Right lung (tissue), 10 donors: ENCODE data around the gene GPR160. TPM values are rescaled to one million over a fixed set of nuclear protein-coding genes. Genes with fewer than 3 reads are reported as not detected.

Experiments
- DNase-seq, 2 donors: peaks; one replicate each; pipeline ENCODE4 v3.0.0-alpha.2; 2013
- long read RNA-seq, 8 donors: transcript quantifications; one replicate each; lab custom pipeline, GENCODE V29; 2026
- polyA plus RNA-seq, 5 donors: library from polyadenylated mRNA; unstranded; fragments of 120-200 nt; gene quantifications; one replicate each; pipeline versions ENCODE4 v1.2.1 to v1.2.3, GENCODE V29; 2013; ENCODE audit warnings: inconsistent platforms in 1 of 5, low replicate concordance in 1 of 5; ENCODE audit not compliant: insufficient read length in 5 of 5, insufficient read depth in 1 of 5

The GPR160 gene, protein sequence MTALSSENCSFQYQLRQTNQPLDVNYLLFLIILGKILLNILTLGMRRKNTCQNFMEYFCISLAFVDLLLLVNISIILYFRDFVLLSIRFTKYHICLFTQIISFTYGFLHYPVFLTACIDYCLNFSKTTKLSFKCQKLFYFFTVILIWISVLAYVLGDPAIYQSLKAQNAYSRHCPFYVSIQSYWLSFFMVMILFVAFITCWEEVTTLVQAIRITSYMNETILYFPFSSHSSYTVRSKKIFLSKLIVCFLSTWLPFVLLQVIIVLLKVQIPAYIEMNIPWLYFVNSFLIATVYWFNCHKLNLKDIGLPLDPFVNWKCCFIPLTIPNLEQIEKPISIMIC
- 10 to 100 TPM in 4 of 5 donors, 1 to 10 TPM in 1; 8.6 to 15.0 (median 12.4) TPM for polyA plus RNA-seq
- long read RNA-seq, donor 1, transcript GPR160-201 (4 exons, 2,039 nt): major isoform, 5 of 6 reads
- long read RNA-seq, donor 1, partial matches to known transcripts: 0 of 6 reads
- long read RNA-seq, donor 1, other reads (novel, unspliced or antisense): 0 of 6 reads
- long read RNA-seq, donor 2, partial matches to known transcripts: 0 of 3 reads
- long read RNA-seq, donor 2, other reads (novel, unspliced or antisense): 0 of 3 reads
- long read RNA-seq, donor 3, partial matches to known transcripts: 0 of 1 reads
- long read RNA-seq, donor 3, other reads (novel, unspliced or antisense): 0 of 1 reads
- long read RNA-seq, donor 4, partial matches to known transcripts: 0 of 2 reads
- long read RNA-seq, donor 4, other reads (novel, unspliced or antisense): 0 of 2 reads
- long read RNA-seq, donor 5, transcript GPR160-201 (4 exons, 2,039 nt): major isoform, 6 of 6 reads
- long read RNA-seq, donor 5, partial matches to known transcripts: 0 of 6 reads
- long read RNA-seq, donor 5, other reads (novel, unspliced or antisense): 0 of 6 reads
- long read RNA-seq, donor 6, transcript GPR160-201 (4 exons, 2,039 nt): major isoform, 6 of 6 reads
- long read RNA-seq, donor 6, partial matches to known transcripts: 0 of 6 reads
- long read RNA-seq, donor 6, other reads (novel, unspliced or antisense): 0 of 6 reads
- long read RNA-seq, donor 7, partial matches to known transcripts: 0 of 2 reads
- long read RNA-seq, donor 7, other reads (novel, unspliced or antisense): 0 of 2 reads
- long read RNA-seq, donor 8, partial matches to known transcripts: 0 of 3 reads
- long read RNA-seq, donor 8, other reads (novel, unspliced or antisense): 0 of 3 reads

DNA sequence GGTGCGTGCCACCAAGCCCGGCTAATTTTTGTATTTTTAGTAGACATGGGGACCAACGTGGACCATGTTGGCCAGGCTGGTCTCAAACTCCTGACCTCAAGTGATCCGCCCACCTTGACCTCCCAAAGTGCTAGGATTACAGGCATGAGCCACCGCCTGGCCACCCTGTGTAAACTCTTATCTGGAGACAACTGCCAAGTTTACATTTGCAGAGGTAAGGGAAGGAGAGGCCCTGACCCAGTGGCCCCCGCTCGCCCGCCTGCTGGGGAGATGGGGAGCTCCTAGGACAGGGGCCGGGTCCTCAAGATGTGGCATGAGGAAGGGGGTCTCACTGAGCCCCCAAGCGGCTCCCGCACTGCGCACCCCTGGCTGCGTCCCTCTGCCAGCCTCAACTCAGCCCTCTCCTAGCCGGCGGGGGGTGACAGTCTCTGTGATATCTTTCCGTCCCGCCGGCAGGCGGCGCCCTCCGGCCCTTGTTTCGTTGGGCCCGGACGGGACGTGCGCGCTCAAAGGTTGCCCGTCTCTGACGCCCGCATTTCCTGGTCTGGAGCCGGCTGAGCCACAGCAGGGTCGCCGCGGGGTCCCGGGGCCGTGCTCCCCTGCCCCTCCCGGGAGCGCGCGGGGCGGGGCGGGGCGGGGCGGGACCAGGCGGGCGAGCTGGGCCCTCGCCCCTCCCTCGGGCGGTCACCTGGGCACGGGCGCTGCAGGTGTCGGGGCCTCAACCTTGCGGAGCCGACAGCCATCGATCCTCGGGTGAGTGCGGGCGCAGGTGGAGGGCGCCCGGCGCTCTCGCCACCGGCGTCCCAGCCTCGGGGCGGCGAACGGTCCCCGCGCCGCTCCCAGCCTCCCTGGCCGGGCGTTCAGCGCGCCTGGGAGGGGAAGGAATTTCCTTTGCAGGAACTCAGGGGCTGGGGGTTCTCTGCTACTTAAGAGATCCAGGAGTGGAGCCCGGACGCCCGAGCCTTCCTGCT, at the start of gene GPR160:
TSS of gene GPR160 (plus strand) at position 533 of the 971 bp plus-strand sequence. CDS start 45,978 bp downstream, outside the sequence.
- peak in 1 of 2 donors; percentile 39 for DNase-seq

DNA sequence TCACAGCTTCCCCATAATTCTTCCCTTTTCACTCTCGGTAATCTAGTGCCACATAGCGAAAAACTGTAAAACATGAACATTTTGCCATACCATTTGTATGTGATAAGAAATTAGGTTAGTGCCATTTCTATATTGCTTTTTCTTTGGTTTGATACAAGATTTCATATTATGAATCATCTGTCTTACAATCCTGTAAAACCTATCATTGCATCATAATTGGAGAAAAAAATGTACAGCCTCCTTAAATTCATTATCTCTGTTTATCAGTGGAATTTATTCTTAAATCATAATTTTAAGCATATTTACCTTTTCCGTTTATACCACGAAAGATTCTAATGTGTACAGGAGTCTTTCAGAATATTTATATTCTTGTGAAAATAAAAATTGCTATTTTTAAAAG, 47.4 kb upstream of the GPR160 start:
- DNase-seq: no peak

DNA sequence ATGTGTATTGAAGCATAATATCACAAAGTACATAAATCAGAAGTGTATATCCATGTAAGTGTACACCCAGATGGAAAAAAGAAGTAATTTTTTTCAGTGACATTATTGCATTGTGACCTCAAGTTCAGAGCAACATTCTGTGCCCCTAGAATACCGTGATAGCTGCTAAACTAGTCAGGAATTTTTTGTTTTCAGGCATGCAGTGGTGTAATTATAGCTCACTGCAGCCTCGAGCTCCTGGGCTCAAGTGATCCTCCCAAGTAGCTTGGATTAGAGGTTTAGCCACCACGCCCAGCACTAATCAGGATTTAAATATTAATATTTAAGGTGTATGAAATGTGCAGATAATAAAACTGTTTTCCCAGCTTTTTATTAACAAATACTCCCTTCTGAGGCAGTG, 45.6 kb upstream of the GPR160 start:
- DNase-seq: no peak

DNA sequence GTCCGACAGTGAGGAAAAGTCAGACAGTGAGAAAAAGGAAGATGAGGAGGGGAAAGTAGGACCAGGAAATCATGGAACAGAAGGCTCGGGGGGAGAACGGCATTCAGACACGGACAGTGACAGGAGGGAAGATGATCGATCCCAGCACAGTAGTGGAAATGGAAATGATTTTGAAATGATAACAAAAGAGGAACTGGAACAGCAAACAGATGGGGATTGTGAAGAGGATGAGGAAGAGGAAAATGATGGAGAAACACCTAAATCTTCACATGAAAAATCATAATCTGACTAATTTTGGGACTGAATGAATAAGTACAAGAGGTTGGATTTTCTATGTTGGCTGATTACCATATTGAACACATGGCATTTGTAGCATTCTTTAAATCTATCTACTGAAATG, 45.0 kb upstream of the GPR160 start:
- DNase-seq: no peak

DNA sequence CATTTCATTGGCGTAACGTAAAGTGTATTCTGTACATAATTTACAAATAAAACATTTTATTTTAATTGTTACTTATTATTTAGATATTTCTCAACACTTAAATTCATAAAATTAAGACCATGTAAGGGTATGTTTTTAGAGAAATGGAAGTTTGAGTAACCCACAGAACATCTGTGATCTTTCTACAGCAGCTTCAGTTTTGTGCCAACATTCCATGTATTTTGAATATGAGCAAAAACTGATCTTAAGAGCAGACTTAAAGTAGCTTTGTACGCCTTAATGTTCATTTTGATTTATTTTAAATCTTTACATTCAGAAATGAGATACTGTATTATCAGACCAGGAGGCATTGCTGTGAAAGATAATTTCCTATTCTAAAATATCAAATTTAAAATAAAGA, 44.0 kb upstream of the GPR160 start:
- peak; percentile 41 to 52 for DNase-seq

DNA sequence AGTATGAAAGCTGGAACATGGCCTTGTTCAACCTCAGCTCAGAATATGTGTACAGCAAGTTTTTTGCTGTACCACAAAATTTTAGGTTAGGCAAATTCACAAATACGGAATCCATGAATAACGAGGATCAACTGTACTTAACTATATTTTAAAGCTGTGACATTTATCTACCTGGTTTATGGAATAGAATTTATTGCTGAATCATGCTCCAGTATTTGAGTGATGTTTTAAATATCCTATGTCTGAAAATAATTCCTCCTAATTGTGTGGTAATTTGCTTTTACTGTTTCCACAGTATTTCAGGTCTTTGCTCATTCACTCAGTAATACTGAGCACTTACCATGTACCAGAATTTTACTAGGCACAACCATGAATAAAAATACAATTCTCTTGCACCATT, 41.7 kb upstream of the GPR160 start:
- no peak for DNase-seq

DNA sequence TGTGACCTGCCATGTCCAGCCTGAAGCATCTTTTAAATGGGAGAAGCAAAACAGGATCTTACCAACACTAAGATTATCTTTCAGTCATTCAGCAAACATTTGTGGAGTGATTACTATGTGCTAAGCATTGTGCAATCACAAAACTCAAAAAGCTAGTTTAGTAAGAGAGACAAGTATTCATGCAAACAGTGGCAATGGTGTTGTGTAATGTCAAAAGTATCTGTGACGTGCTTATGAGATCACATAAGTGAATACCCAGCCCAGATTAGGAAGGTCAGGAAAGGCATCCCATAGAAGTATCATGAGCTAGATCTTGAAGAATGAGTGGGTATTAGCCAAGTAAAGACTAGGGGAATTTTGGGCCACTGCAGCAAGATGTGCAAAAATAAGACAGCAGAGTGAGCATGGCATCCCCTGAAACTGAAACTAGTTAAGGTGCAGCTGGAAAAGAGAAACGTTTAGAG, 39.1 kb upstream of the GPR160 start:
- no peak for DNase-seq

DNA sequence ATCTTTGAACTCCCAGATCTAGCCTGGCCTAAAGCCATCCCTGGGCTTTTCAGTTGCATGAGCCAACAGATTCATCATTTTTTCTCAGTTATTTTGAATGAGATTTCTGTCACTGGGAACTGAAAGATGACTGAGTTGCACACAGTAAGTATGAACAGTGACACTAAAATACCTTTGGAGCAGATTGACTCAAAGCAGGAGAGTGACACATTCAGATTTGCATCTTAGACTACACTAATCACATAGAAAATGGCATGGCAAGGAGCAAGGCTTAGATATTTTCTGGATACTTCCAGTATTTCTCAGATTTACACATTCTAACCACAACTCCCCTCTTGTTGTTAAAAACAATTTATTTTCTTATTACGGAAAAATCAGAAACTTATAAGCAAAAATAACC, 38.4 kb upstream of the GPR160 start:
- no peak for DNase-seq

DNA sequence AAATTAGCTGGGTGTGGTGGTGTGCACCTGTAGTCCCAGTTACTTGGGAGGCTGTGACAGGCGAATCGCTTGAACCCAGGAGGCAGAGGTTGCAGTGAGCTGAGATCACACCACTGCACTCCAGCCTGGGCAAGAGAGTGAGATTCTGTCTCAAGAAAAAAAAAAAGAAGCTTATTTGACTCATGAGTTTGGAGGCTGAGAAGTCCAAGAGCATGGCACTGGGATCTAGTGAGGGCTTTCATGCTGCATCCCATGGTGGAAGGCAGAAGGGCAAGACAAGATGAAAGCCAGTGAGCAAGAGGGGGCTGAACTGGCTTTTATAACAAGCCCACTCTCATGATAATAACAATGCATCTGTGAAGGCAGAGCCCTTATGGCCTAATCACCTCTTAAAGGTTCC, 37.7 kb upstream of the GPR160 start:
- no peak for DNase-seq

DNA sequence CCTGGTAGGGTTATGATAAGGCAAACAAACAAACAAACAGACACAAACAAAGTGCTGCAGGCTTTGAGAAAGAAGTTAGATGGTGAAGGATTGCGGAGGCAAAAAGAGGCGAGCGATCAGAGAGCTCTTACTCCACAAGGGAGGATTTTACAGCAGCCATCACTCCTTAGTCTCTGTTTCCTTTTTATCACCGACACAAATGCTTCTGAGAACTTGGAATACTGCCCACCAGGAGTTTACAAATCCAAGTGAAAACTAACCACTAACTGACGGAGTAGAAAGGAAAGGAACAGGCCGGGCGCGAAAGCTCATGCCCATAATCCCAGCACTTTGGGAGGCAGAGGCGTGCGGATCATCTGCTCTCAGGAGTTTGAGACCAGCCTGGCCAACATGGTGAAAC, 35.6 kb upstream of the GPR160 start:
- no peak for DNase-seq

DNA sequence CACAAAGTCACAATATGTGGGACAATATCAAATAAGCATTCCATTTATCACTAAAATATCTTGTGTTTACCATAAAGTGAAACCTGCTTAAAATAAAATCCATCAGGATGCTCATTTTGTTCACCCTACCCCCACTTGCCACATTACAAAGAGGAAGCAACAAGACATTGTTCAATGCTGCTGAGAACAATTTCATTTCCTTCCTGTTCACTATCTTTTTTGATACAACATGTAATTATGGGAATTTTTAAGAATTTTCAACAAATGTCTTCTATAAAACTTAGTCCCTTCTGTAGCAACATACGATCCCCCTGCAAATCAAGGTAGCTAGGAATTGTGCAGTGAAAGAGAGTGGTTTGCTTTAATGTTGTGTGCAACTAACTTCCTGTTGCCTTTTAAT, 34.9 kb upstream of the GPR160 start:
- DNase-seq: no peak

DNA sequence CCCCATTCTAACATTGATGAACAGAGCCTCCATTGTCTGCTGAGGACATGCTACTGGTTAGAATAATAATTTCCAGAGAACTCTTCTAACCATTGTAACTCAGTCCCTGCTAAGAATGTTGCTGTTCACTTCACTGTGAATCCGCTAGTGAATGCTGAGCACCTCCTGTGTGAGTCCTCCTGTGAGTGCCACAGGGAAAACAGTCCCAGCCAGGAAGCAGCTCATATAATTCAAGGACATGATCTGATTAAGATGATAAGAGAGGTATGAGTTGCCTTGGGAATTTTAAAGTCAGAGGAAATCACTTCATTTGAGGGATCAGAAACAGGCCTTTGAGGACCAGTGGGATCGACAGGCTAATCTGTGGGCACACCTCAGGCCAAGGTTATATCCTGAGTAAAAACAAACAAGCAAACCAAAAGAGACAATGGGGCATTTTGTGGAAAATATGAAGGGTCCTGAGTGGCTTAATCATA, 33.9 kb upstream of the GPR160 start:
- DNase-seq: no peak

DNA sequence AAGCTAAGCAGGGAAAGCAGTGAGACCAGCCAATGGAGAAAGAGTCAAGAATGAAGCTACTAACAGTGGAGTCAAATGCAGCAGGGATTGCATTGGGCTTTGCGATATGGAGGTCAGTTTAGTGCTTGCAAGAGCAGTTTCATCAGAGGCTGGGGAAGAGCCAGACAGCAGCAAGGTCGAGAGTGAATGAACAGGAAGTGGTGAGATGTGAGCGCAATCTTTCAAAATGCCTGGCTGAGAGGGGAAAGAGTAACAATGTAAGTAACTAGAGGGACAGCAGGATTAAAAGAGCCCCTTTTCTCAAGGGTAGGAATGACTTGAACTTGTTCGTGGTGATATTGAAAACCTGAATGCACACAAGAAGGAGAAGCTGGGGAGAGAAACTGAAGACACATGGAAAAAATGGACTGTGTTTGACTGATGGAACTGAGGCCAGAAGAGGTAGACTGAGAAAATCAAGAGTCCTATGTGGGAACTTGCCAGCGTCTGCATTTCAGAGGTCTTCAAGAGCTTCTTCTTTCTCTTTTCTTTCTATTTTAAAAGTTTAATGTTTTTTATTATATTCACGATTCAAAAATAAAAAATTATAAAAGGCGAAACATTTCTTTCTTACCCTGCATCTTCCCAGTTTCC, 30.6 kb upstream of the GPR160 start:
- no peak for DNase-seq

DNA sequence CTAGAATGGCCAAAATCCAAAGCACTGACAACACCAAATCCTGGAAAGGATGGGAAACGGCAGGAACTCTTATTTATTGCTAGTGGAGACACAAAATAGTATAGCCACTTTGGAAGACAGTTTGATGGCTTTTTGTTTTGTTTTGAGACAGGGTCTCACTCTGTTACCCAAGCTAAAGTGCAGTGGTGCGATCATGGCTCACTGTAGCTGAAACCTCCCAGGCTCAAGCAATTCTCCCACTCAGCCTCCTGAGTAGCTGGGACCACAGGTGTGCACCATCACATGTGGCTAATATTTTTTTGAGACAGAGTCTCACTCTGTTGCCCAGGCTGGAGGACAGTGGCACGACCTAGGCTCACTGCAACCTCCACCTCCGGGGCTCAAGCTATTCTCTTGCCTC, 27.3 kb upstream of the GPR160 start:
- no peak for DNase-seq

DNA sequence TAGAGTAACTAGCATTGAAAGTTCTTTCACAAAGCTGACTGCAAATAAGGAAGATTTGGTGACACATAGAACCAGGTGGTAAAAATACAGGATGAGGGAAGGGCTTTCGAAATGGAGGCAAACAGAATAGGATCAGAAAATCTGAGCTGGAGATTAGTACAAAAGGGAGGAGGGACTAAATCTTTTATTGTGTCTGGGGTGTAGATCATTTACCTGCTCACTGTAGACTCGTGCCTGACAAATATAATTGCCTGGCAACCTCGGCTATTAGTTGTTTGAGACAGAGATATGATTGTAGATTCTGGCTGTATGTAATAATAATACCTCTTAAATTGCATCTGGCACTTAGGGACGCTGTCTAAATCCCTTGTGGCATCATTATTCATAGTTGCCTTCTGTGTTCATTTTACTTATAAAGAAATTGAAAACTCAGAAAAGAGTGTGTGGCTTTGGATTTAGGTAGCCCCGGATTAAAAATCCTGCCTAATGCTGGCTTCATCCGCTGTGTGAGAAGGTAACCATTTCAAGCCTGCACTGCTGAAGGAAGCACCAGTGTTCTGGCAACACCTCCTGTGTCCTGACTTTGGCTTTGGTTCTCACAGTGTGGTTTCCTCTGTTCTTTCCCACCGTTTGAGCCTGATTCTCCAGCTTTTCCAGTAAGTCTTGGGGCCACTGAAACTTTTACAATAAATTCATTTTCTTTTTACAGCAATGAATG, 25.0 kb upstream of the GPR160 start:
- no peak for DNase-seq

DNA sequence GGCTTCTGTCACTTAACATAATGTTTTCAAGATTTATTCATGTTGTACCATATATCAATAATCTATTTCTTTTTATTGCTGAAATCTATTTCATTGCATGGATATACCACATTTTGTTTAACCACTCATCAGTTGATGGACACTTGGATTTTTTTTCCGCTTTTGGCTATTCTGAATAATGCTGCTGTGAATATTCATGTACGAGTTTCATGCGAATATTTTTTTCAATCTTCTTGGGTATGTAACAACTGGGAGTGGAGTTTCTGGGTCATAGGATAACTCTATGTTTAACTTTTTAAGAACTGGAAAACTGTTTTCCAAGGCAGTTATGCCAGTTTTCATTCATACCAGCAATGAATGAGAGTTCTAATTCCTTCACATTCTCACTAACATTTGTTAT, 21.7 kb upstream of the GPR160 start:
- DNase-seq: no peak

DNA sequence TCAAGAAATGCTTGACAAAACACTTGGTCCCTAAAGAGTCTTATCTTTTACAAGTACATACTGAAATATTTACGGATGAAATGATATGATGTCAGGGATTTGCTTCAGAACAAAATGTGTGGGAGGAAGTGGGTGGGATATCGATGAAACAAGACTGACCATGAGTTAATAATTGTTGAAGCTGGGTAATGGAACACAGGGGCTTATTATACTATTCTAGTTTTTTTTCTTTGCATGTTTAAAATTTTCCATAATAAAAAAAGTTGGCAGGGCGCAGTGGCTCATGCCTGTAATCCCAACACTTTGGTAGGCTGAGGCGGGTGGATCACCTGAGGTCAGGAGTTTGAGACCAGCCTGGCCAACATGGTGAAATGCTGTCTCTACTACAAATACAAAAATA, 18.5 kb upstream of the GPR160 start:
- DNase-seq: peak; percentile 31 to 40

DNA sequence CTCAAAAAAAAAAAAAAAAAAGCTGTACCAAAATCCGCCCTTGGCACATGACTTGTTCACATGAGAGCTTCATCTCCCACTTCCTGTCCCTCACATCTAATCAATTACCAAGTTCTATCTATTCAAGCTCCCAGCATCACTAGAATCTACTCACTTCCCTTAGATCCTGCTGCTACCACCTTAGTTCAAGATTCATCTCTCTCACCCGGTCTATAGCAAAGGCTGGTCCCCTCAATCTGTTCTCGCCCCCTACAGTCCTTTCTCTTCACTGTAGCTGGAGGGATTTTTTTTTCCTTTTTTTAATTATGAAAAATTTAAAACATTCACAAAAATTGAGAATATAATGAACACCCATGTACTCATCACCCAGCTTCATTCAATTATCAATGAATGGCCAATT, 16.7 kb upstream of the GPR160 start:
- DNase-seq: no peak

DNA sequence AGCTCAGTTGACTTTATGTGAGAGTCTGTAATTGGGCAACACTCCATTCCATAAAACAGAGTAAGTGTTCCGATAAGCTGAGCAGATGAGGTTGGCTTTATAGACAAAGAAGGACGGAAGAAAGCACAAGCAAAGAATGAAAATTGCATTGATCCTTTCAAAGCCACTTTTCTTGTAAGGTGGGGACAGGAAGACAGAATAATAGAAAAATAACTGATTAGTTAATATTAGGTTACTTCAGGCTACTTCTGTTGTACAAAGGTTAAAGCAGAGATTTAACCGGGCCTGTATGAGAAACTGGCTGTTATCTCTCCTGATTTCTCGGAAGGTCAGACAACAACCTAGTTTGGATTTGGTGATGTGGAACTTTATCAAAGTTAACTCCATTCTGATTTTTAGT, 15.5 kb upstream of the GPR160 start:
- no peak for DNase-seq
